Activated T-helper 2 cell treated with anti-CD3 and anti-CD28 coated beads, Interferon-gamma antibody, Interleukin-2, Interleukin-4, amounts not matched to agents 10 μg/mL and 5 μg/mL and 100 μg/mL, durations not matched to agents 14 hours and 24 hours and 36 hours (primary cell): ENCODE data around the gene PITPNM3. TPM values are rescaled to one million over a fixed set of nuclear protein-coding genes. Genes with fewer than 3 reads are reported as not detected.

Source experiments
- DNase-seq: peaks from one replicate; pipeline ENCODE4 v3.0.0; 2021; ENCODE audit warnings: low spot score
- H3K27ac Mint-ChIP-seq: one replicate; pipeline ENCODE4 v1.8.0; 2021; ENCODE audit warnings: mixed read lengths
- H3K27me3 Mint-ChIP-seq: one replicate; pipeline ENCODE4 v1.8.0; 2021; ENCODE audit warnings: low read depth, mixed read lengths
- H3K36me3 Mint-ChIP-seq: one replicate; pipeline ENCODE4 v1.8.0; 2021; ENCODE audit warnings: low read depth, mixed read lengths
- H3K4me1 Mint-ChIP-seq: one replicate; pipeline ENCODE4 v1.8.0; 2021; ENCODE audit warnings: low read depth, mixed read lengths
- H3K4me3 Mint-ChIP-seq: one replicate; pipeline ENCODE4 v1.8.0; 2021; ENCODE audit warnings: low read depth, mild to moderate bottlenecking, moderate library complexity, mixed read lengths
- H3K9me3 Mint-ChIP-seq: one replicate; pipeline ENCODE4 v1.8.0; 2021; ENCODE audit warnings: mixed read lengths
- intact Hi-C: fragments of 100-400 bp; cut with micrococcal nuclease; formaldehyde crosslinking; loops from one replicate; pipeline ENCODE4 v1.15.1; 2023
- total RNA-seq: library from RNA; stranded (reverse); gene quantifications from 2 replicates; pipeline ENCODE4 v1.2.3, GENCODE V29; 2022

Gene PITPNM3
- total RNA-seq, 1 donor from 2014 or later, result 0.52 TPM

- Mint-ChIP-seq H3K36me3 (no peaks in the 10 kb centered on the region), H3K4me1 (peaks cover 10% of the 10 kb centered on the region), H3K27me3 (peaks cover 11% of the 10 kb centered on the region), H3K9me3 (no peaks in the 10 kb centered on the region), H3K27ac (no peak overlapping the region), H3K4me3 (no peak overlapping the region)
- no peak for DNase-seq
- intact Hi-C loops, result no loop called here
Measured at GRCh38 chr17:6496640-6497441, 59.5 kb downstream of the PITPNM3 start.

GRCh38 chr17:6496116-6496481 lies 60.3 kb downstream of the PITPNM3 start:
- Mint-ChIP-seq H3K9me3 (no peaks in the 10 kb centered on the region), H3K4me3 (no peak overlapping the region), H3K27me3 (peaks cover 11% of the 10 kb centered on the region), H3K27ac (no peak overlapping the region), H3K36me3 (no peaks in the 10 kb centered on the region), H3K4me1 (peaks cover 10% of the 10 kb centered on the region)
- intact Hi-C loops, result no loop called here
- no peak for DNase-seq

- no peak for DNase-seq
- no peak overlapping the region for H3K27ac Mint-ChIP-seq
- H3K36me3 Mint-ChIP-seq, result no peaks in the 10 kb centered on the region
- intact Hi-C loops, result no loop called here
- H3K4me1 Mint-ChIP-seq, result peaks cover 10% of the 10 kb centered on the region
- peaks cover 11% of the 10 kb centered on the region for H3K27me3 Mint-ChIP-seq
- H3K4me3 Mint-ChIP-seq, result no peak overlapping the region
- no peaks in the 10 kb centered on the region for H3K9me3 Mint-ChIP-seq
Measured at GRCh38 chr17:6495450-6496115, 60.8 kb downstream of the PITPNM3 start.

GRCh38 chr17:6494239-6494941 lies 62.0 kb downstream of the PITPNM3 start:
- Mint-ChIP-seq H3K4me3 (no peak overlapping the region), H3K9me3 (no peaks in the 10 kb centered on the region)

GRCh38 chr17:6492892-6493674 lies 63.3 kb downstream of the PITPNM3 start:
- no peak for DNase-seq
- Mint-ChIP-seq H3K27ac (no peak overlapping the region), H3K9me3 (no peaks in the 10 kb centered on the region), H3K4me1 (peaks cover 10% of the 10 kb centered on the region), H3K4me3 (no peak overlapping the region), H3K27me3 (peaks cover 8% of the 10 kb centered on the region), H3K36me3 (no peaks in the 10 kb centered on the region)
- intact Hi-C loops, result no loop called here

More at GRCh38 chr17:6494239-6494941, 62.0 kb downstream of the PITPNM3 start:
- H3K27me3 Mint-ChIP-seq, result peaks cover 11% of the 10 kb centered on the region
- DNase-seq, result no peak
- H3K36me3 Mint-ChIP-seq, result no peaks in the 10 kb centered on the region
- H3K27ac Mint-ChIP-seq, result no peak overlapping the region
- intact Hi-C loops, result no loop called here
- peaks cover 10% of the 10 kb centered on the region for H3K4me1 Mint-ChIP-seq

GRCh38 chr17:6491071-6491700 lies 65.2 kb downstream of the PITPNM3 start:
- H3K36me3 Mint-ChIP-seq, result no peaks in the 10 kb centered on the region
- DNase-seq, result no peak
- no peak overlapping the region for H3K27ac Mint-ChIP-seq
- no peak overlapping the region for H3K4me3 Mint-ChIP-seq
- H3K27me3 Mint-ChIP-seq, result peaks cover 4% of the 10 kb centered on the region
- H3K9me3 Mint-ChIP-seq, result no peaks in the 10 kb centered on the region
- peaks cover 4% of the 10 kb centered on the region for H3K4me1 Mint-ChIP-seq
- intact Hi-C loops, result no loop called here

- Mint-ChIP-seq H3K4me1 (no peaks in the 10 kb centered on the region), H3K4me3 (no peak overlapping the region), H3K27me3 (no peaks in the 10 kb centered on the region), H3K36me3 (no peaks in the 10 kb centered on the region), H3K9me3 (no peaks in the 10 kb centered on the region), H3K27ac (no peak overlapping the region)
- intact Hi-C loops, result no loop called here
- no peak for DNase-seq
Measured at GRCh38 chr17:6489016-6489550, 67.3 kb downstream of the PITPNM3 start.

- DNase-seq, result no peak
- Mint-ChIP-seq H3K27me3 (no peaks in the 10 kb centered on the region), H3K9me3 (no peaks in the 10 kb centered on the region), H3K27ac (no peak overlapping the region), H3K4me3 (no peak overlapping the region), H3K4me1 (no peaks in the 10 kb centered on the region), H3K36me3 (no peaks in the 10 kb centered on the region)
- intact Hi-C loops, result no loop called here
Measured at GRCh38 chr17:6488008-6488539, 68.3 kb downstream of the PITPNM3 start.

GRCh38 chr17:6487251-6488007 lies 68.9 kb downstream of the PITPNM3 start:
- intact Hi-C loops, result no loop called here

GRCh38 chr17:6485646-6486412 lies 70.5 kb downstream of the PITPNM3 start:
- Mint-ChIP-seq H3K9me3 (no peaks in the 10 kb centered on the region), H3K27ac (no peak overlapping the region), H3K36me3 (no peaks in the 10 kb centered on the region), H3K4me1 (no peaks in the 10 kb centered on the region), H3K27me3 (no peaks in the 10 kb centered on the region), H3K4me3 (no peak overlapping the region)
- no peak for DNase-seq
- intact Hi-C loops, result no loop called here

More at GRCh38 chr17:6487251-6488007, 68.9 kb downstream of the PITPNM3 start:
- no peaks in the 10 kb centered on the region for H3K9me3 Mint-ChIP-seq
- H3K4me3 Mint-ChIP-seq, result no peak overlapping the region
- H3K27me3 Mint-ChIP-seq, result no peaks in the 10 kb centered on the region
- no peaks in the 10 kb centered on the region for H3K4me1 Mint-ChIP-seq
- no peak overlapping the region for H3K27ac Mint-ChIP-seq
- no peaks in the 10 kb centered on the region for H3K36me3 Mint-ChIP-seq
- DNase-seq, result no peak

GRCh38 chr17:6483507-6483906 lies 72.8 kb downstream of the PITPNM3 start:
- no peak for DNase-seq
- no peaks in the 10 kb centered on the region for H3K9me3 Mint-ChIP-seq

More at GRCh38 chr17:6483507-6483906, 72.8 kb downstream of the PITPNM3 start:
- Mint-ChIP-seq H3K4me1 (no peaks in the 10 kb centered on the region), H3K36me3 (no peaks in the 10 kb centered on the region), H3K27me3 (no peaks in the 10 kb centered on the region), H3K4me3 (no peak overlapping the region), H3K27ac (no peak overlapping the region)
- intact Hi-C loops, result no loop called here
